Measurements from ENCODE around the gene FOXF1. TPM values are rescaled to one million over a fixed set of nuclear protein-coding genes. Genes with fewer than 3 reads are reported as not detected.

Gene FOXF1
- total RNA-seq, 6 donors from 2014 or later: 6.3 to 73.6 (median 24.5) TPM

DNA sequence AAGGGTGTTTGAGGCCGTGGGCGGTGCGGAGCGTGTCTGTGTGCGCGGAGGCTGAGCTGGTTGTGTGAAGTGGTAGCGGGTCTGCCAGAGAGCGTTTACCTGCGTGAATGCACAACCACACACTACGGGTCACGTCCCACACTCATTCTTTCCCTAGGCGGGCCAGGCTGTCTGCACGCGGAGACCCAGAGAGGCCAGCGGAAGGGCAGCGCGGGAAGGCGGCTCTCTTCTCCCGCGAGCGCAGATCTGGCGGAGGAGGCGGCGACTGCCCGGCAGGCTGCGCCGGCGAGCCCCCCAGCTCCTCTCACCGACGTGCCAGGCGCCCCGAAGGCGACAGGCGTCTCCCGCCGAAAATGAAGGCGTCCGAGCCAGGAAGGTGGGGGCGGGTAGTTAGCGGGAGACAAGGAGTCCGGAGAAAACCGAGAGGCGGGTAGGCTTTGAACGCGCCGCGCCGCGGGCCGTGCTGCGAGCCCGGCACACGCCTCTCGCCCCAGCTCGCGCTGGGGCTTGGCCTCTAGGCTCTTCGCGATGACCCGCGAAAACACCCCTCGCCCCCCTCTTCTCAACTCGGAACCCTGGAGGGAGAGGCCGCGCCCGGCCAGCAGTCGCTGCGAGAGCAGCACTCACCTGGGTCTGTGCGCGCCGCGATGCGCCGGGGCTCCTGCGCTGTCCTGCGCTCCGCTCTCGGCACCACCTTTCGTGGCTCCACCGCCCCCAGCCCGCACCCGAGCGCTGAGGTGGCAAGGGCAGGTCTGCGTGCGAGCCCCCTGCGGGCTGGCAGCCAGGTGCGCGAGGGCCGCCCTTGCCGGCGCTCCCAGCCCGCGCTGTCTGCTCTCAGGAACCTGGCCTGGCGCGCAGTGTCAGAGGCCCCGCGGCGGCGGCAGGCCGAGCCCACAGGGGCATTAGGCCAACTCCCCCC is 2.0 kb upstream of the FOXF1 start:
- TF ChIP-seq CTCF (IDR thresholded peaks at IDR 0.05): no peak
- peak in 1 of 2 donors; percentile 33 for TF ChIP-seq POLR2AphosphoS5 (IDR thresholded peaks at IDR 0.05)
- peak in 3 of 4 donors; percentile 35 to 67 (median 46) for TF ChIP-seq POLR2A (IDR thresholded peaks at IDR 0.05)
- TF ChIP-seq EP300 (IDR thresholded peaks at IDR 0.05): no peak
- Histone ChIP-seq H3K9me3 (no peaks in the 10 kb centered on the region), H3K4me3 (peak overlapping the region; percentile 61 to 70 (median 66)), H3K27me3 (peaks cover 1 to 66% (median 34%) of the 10 kb centered on the region in 4 donors), H3K36me3 (peaks cover 0 to 30% (median 0%) of the 10 kb centered on the region in 4 donors), H3K4me1 (peaks cover 14 to 52% (median 26%) of the 10 kb centered on the region in 4 donors), H3K27ac (peak overlapping the region; percentile 94 to 97 (median 95))
- DNase-seq (peak in 1 of 2 donors; percentile 87), ATAC-seq (ENCODE audit: low FRiP score in 2 of 2) (no peak)
- 0 to 4% methylated on average over 11 to 63 of the region's 99 CpGs for WGBS, 2 donors

DNA sequence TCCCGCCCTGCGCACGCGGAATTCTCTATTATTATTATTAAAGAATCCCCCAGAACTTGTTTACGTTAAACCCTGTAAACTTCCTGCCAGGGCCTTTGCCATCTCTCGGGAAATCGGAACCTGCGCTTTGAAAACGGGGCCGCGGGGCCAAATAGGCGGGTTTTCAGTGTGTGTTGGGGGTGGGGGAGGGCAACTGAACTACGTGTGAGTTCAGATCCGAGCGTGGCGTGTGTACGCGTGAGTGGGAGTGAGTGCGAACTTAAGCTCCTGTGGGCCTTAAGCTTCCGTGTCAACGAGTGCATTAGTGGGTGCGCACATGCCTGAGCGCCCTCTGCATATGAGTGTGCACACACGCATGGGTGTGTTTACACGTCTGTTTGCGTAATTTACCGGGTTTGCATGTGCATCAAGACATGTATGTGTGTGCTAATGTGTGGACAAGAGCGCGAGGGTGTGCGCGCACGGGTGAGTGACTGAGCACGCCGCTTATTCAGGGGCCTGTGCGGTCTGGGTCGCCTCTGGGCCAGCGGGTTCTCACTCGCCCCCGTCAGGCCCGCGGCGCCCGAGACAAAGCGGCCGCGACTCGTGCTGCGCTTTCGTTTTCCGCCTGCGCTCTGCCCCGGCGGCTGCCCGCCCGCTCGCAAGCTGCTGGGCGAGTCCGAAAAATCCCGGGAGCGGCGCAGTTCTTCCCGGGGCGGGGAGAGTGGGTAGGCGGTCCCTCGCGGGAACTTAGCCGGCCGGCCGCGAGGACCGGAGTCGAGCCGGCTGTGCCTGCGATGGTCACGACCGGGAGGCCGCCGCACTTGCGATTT is 1.2 kb upstream of the FOXF1 start:
- Histone ChIP-seq H3K36me3 (peaks cover 0 to 36% (median 0%) of the 10 kb centered on the region in 4 donors), H3K27ac (peak overlapping the region; percentile 94 to 97 (median 95)), H3K4me3 (peak overlapping the region; percentile 53 to 66 (median 64)), H3K27me3 (peaks cover 0 to 67% (median 31%) of the 10 kb centered on the region in 4 donors), H3K4me1 (peaks cover 14 to 52% (median 26%) of the 10 kb centered on the region in 4 donors), H3K9me3 (no peaks in the 10 kb centered on the region)
- ATAC-seq (ENCODE audit: low FRiP score in 2 of 2) (peak in 1 of 2 donors; percentile 73), DNase-seq (peak in 1 of 2 donors; percentile 92)
- TF ChIP-seq POLR2A (IDR thresholded peaks at IDR 0.05): peak in 1 of 4 donors; percentile 18
- TF ChIP-seq POLR2AphosphoS5 (IDR thresholded peaks at IDR 0.05): no peak
- TF ChIP-seq EP300 (IDR thresholded peaks at IDR 0.05): peak in 1 of 4 donors; percentile 69
- TF ChIP-seq CTCF (IDR thresholded peaks at IDR 0.05): peak in 1 of 6 experiments; percentile 12
- 1% methylated on average over 16 to 40 of the region's 79 CpGs for WGBS, 2 donors

DNA sequence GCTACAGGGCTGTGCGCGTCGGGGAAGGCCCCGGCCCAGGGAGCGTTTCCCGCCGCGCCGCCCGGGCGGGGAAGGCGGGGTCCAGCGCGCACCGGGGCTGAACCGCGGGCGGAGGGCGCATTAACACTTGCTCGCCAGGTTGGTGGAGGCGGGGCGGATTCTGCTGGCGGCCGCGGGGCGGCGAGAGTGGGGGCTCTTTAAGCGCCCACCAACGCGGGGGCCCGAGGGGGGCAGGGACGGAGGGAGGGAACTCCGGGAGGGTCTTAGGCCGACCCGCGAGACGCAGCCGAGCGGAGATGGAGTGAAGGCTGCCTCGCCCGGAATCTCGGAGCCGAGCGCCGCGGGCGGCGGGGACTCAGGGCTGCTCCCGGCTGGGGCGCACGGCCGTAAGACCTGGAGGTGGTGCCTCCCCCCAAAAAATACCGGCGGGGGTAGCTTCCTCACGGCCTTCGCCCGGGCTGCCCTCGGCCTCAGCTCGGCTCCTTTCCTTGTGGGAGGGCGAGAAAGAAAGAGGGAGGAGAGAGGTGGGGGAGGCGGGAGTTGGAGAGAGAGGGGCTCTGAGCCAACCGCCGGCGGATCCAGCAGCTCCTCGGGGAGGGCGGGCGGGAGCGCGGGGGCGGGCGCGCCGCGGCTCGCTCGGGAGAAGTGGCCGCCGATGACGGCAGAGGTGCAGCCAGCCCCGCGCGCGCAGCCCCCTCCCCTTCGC is 415 bp upstream of the FOXF1 start:
- Histone ChIP-seq H3K9me3 (no peaks in the 10 kb centered on the region), H3K4me1 (peaks cover 14 to 50% (median 26%) of the 10 kb centered on the region in 4 donors), H3K27ac (peak overlapping the region; percentile 94 to 97 (median 95)), H3K4me3 (peak overlapping the region; percentile 53 to 66 (median 64)), H3K27me3 (peaks cover 0 to 60% (median 27%) of the 10 kb centered on the region in 4 donors), H3K36me3 (peaks cover 0 to 43% (median 0%) of the 10 kb centered on the region in 4 donors)
- ATAC-seq (ENCODE audit: low FRiP score in 2 of 2) (peak; percentile 32 to 76), DNase-seq (peak; percentile 43 to 89)
- WGBS, 2 donors: 0 to 1% methylated on average over 25 to 48 of the region's 84 CpGs
- TF ChIP-seq POLR2A (IDR thresholded peaks at IDR 0.05) (peak in 2 of 4 donors; percentile 6 to 11), POLR2AphosphoS5 (IDR thresholded peaks at IDR 0.05) (peak; percentile 14 to 82), EP300 (IDR thresholded peaks at IDR 0.05) (no peak), CTCF (IDR thresholded peaks at IDR 0.05) (peak in 2 of 6 experiments; percentile 12)

All from upper lobe of left lung (tissue), 6 donors.